ENCODE results near the gene HPCAL1.

The HPCAL1 gene

GRCh38 chr2:10404324-10405143, 101.8 kb downstream of the HPCAL1 start:
- H3K27ac ChIP-seq: no peak overlapping the region
- TF ChIP-seq, protein P1, sequence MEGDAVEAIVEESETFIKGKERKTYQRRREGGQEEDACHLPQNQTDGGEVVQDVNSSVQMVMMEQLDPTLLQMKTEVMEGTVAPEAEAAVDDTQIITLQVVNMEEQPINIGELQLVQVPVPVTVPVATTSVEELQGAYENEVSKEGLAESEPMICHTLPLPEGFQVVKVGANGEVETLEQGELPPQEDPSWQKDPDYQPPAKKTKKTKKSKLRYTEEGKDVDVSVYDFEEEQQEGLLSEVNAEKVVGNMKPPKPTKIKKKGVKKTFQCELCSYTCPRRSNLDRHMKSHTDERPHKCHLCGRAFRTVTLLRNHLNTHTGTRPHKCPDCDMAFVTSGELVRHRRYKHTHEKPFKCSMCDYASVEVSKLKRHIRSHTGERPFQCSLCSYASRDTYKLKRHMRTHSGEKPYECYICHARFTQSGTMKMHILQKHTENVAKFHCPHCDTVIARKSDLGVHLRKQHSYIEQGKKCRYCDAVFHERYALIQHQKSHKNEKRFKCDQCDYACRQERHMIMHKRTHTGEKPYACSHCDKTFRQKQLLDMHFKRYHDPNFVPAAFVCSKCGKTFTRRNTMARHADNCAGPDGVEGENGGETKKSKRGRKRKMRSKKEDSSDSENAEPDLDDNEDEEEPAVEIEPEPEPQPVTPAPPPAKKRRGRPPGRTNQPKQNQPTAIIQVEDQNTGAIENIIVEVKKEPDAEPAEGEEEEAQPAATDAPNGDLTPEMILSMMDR (conservative IDR thresholded peaks at IDR 0.05): no peak

- TF ChIP-seq, protein P1 (conservative IDR thresholded peaks at IDR 0.05): no peak
- no peak overlapping the region for H3K27ac ChIP-seq
These were observed 102.7 kb downstream of the HPCAL1 start for GRCh38 chr2:10405448-10405847.

- TF ChIP-seq, protein P1 (conservative IDR thresholded peaks at IDR 0.05): no peak
- H3K27ac ChIP-seq: no peak overlapping the region
These were observed 103.3 kb downstream of the HPCAL1 start for GRCh38 chr2:10406016-10406415.

DNA sequence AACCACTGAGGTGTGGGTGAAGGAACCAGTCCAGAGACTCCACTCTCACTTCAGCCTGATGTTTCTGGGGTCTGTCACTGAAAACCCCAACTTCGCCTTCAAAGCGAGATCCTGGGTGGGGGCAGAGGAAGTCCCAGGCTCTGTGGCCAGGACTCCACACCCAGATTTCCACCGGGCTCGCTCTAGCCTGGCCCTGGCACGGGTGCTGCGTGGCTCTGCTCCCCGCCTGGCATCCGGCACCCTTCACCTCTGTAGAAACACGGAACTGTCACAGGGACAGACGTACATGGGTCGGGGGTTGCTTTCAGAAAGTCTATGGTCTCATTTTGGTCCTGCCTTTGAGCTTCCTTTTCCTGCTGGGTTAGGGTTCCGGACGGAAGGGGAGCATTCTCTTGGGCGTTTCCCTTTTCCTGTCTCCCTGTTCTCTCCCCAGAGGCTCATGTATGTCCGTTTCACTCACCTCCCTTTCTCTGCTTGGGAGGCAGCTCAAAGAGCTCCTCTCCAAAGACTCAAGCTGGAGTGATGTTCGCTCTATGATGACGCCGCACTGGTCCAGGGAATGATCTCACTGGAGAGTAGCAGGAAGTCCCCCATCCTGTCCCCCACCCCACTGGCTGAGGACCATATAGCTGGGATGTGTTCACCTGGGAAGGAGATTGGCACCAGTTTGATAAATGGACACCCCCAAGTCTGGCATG, 103.9 kb downstream of the HPCAL1 start:
- H3K27ac ChIP-seq: no peak overlapping the region
- TF ChIP-seq, protein P1 (conservative IDR thresholded peaks at IDR 0.05): no peak

GRCh38 chr2:10407432-10407831, 104.7 kb downstream of the HPCAL1 start:
- TF ChIP-seq, protein P1 (conservative IDR thresholded peaks at IDR 0.05): no peak

DNA sequence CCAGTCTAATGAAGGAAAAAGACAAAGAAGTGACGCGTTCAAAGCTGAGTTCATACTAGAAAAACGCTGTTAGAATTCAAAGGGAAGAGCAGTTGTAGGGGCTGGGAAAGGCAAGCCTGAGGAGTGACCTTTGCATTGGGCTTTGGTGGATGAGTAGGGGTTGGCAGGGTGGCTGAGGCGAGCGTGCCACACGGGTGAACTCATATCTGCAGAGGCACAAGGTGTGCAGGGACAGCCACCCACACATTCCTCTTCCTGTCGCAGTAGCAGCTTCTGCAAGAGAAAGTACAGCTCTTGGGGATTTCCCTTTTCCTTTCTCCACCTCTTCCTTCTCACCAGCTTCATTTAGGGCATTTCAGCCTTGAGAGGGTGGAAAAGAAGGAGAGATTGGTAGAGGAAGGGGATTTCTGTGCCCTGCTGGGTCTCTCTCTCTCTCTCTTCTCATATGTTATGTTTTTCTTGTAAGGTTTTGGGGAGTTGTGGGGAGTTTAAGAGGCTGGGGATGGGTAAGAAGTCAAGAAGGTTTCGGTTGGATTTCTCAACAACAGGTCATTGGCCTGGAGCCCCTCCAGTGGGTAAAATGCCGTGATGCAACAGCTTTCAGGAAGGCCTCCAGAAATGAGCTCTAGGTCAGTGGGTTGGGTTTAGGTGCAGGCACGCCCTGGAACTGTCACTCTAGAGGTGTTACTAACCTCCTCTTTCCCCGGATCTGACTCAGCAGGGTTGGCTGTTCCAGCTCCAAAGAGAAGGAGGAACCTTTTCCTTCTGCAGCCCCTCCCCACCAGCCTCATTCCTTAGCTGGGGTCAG, 105.3 kb downstream of the HPCAL1 start:
- TF ChIP-seq, protein P1 (conservative IDR thresholded peaks at IDR 0.05): no peak
- H3K27ac ChIP-seq: no peak overlapping the region

More at GRCh38 chr2:10407432-10407831, 104.7 kb downstream of the HPCAL1 start:
- H3K27ac ChIP-seq: no peak overlapping the region

All from VCaP (cell line).